Measurements from ENCODE around the gene TMEM63C. TPM values are rescaled to one million over a fixed set of nuclear protein-coding genes. Genes with fewer than 3 reads are reported as not detected.
A peak's percentile ranks its signal among the peaks of the same experiment; 100 is the strongest.

Gene TMEM63C
- polyA plus RNA-seq, 6 donors from 2014 or later, result 0.44 TPM; not detected in 5

- no peak overlapping the region for H3K4me3 Mint-ChIP-seq
- peaks cover 20 to 31% of the 10 kb centered on the region in 2 donors for H3K36me3 Mint-ChIP-seq
- H3K27ac Mint-ChIP-seq, result no peak overlapping the region
- no peaks in the 10 kb centered on the region for H3K9me3 Mint-ChIP-seq
- no peak for ATAC-seq (ENCODE audit: low read depth in 2 of 2)
- H3K4me1 Mint-ChIP-seq, result peaks cover 0 to under 1% (median 0%) of the 10 kb centered on the region in 3 donors
- DNase-seq, result no peak
- no peaks in the 10 kb centered on the region for H3K27me3 Mint-ChIP-seq
Measured at GRCh38 chr14:77296155-77296554, 114.6 kb downstream of the TMEM63C start.

GRCh38 chr14:77296906-77297305 lies 115.3 kb downstream of the TMEM63C start:
- Mint-ChIP-seq H3K27ac (peak overlapping the region in 1 of 6 donors; percentile 20), H3K4me3 (no peak overlapping the region), H3K36me3 (peaks cover 20 to 31% of the 10 kb centered on the region in 2 donors), H3K27me3 (no peaks in the 10 kb centered on the region), H3K9me3 (no peaks in the 10 kb centered on the region), H3K4me1 (peaks cover 0 to 5% (median 0%) of the 10 kb centered on the region in 3 donors)
- DNase-seq, result no peak
- no peak for ATAC-seq (ENCODE audit: low read depth in 2 of 2)

GRCh38 chr14:77299771-77300170 lies 118.2 kb downstream of the TMEM63C start:
- Mint-ChIP-seq H3K9me3 (no peaks in the 10 kb centered on the region), H3K4me3 (no peak overlapping the region), H3K27ac (peak overlapping the region in 2 of 6 donors; percentile 6 to 24), H3K4me1 (peaks cover 0 to 5% (median 0%) of the 10 kb centered on the region in 3 donors), H3K27me3 (no peaks in the 10 kb centered on the region), H3K36me3 (peaks cover 26 to 38% of the 10 kb centered on the region in 2 donors)
- DNase-seq (no peak), ATAC-seq (ENCODE audit: low read depth in 2 of 2) (no peak)

GRCh38 chr14:77301103-77301502 lies 119.5 kb downstream of the TMEM63C start:
- H3K27ac Mint-ChIP-seq, result no peak overlapping the region
- no peaks in the 10 kb centered on the region for H3K9me3 Mint-ChIP-seq
- peaks cover 22 to 32% of the 10 kb centered on the region in 2 donors for H3K36me3 Mint-ChIP-seq
- DNase-seq (peak; percentile 55), ATAC-seq (ENCODE audit: low read depth in 2 of 2) (peak; percentile 64 to 73)
- H3K4me1 Mint-ChIP-seq, result peaks cover 0 to 5% (median 0%) of the 10 kb centered on the region in 3 donors
- no peak overlapping the region for H3K4me3 Mint-ChIP-seq
- no peaks in the 10 kb centered on the region for H3K27me3 Mint-ChIP-seq

GRCh38 chr14:77302926-77303325 lies 121.3 kb downstream of the TMEM63C start:
- no peak for ATAC-seq (ENCODE audit: low read depth in 2 of 2)
- Mint-ChIP-seq H3K4me3 (no peak overlapping the region), H3K4me1 (peaks cover 0 to 11% (median 0%) of the 10 kb centered on the region in 3 donors), H3K27me3 (no peaks in the 10 kb centered on the region), H3K9me3 (no peaks in the 10 kb centered on the region), H3K36me3 (peaks cover 8 to 16% of the 10 kb centered on the region in 2 donors), H3K27ac (no peak overlapping the region)
- DNase-seq, result no peak

- Mint-ChIP-seq H3K4me1 (peaks cover 2 to 15% (median 3%) of the 10 kb centered on the region in 3 donors), H3K36me3 (peaks cover 6 to 10% of the 10 kb centered on the region in 2 donors)
Measured at GRCh38 chr14:77303417-77304156, 122.0 kb downstream of the TMEM63C start.

GRCh38 chr14:77305696-77306095 lies 124.1 kb downstream of the TMEM63C start:
- DNase-seq (no peak), ATAC-seq (ENCODE audit: low read depth in 2 of 2) (no peak)
- Mint-ChIP-seq H3K9me3 (no peaks in the 10 kb centered on the region), H3K27ac (no peak overlapping the region), H3K4me1 (peaks cover 9 to 23% (median 12%) of the 10 kb centered on the region in 3 donors), H3K36me3 (peaks cover 6 to 7% of the 10 kb centered on the region in 2 donors), H3K4me3 (no peak overlapping the region), H3K27me3 (no peaks in the 10 kb centered on the region)

More at GRCh38 chr14:77303417-77304156, 122.0 kb downstream of the TMEM63C start:
- H3K4me3 Mint-ChIP-seq, result no peak overlapping the region
- DNase-seq (no peak), ATAC-seq (ENCODE audit: low read depth in 2 of 2) (no peak)
- H3K9me3 Mint-ChIP-seq, result no peaks in the 10 kb centered on the region
- no peaks in the 10 kb centered on the region for H3K27me3 Mint-ChIP-seq
- H3K27ac Mint-ChIP-seq, result peak overlapping the region in 2 of 6 donors; percentile 6 to 67

GRCh38 chr14:77306416-77306815 lies 124.8 kb downstream of the TMEM63C start:
- Mint-ChIP-seq H3K4me1 (peaks cover 9 to 20% (median 12%) of the 10 kb centered on the region in 3 donors), H3K27me3 (no peaks in the 10 kb centered on the region), H3K36me3 (peaks cover 6 to 7% of the 10 kb centered on the region in 2 donors), H3K27ac (no peak overlapping the region), H3K4me3 (no peak overlapping the region), H3K9me3 (no peaks in the 10 kb centered on the region)
- no peak for DNase-seq
- ATAC-seq (ENCODE audit: low read depth in 2 of 2), result no peak

- Mint-ChIP-seq H3K4me1 (peaks cover 9 to 18% (median 12%) of the 10 kb centered on the region in 3 donors), H3K27me3 (no peaks in the 10 kb centered on the region), H3K36me3 (peaks cover 6 to 7% of the 10 kb centered on the region in 2 donors), H3K9me3 (no peaks in the 10 kb centered on the region), H3K27ac (peak overlapping the region in 1 of 6 donors; percentile 67), H3K4me3 (no peak overlapping the region)
- no peak for DNase-seq
- no peak for ATAC-seq (ENCODE audit: low read depth in 2 of 2)
Measured at GRCh38 chr14:77306851-77307496, 125.4 kb downstream of the TMEM63C start.

Other genes with a start within 250 kb of the TMEM63C start
- 1 to 10 TPM; 1.7 to 4.6 (median 3.2) TPM for gene IRF2BPL, start 153.1 kb upstream of the TMEM63C start, polyA plus RNA-seq (ENCODE audit: low read depth in 6 of 6)
- gene CIPC, start 83.5 kb upstream of the TMEM63C start, polyA plus RNA-seq (ENCODE audit: low read depth in 6 of 6), result 10 to 100 TPM in 4 of 6 donors, 1 to 10 TPM in 2; 7.8 to 16.3 (median 12.7) TPM
- gene ZDHHC22, start 40.0 kb upstream of the TMEM63C start, polyA plus RNA-seq (ENCODE audit: low read depth in 6 of 6), result not detected
- gene NGB, start 89.4 kb downstream of the TMEM63C start, polyA plus RNA-seq (ENCODE audit: low read depth in 6 of 6), result not detected
- gene POMT2, start 139.1 kb downstream of the TMEM63C start, polyA plus RNA-seq (ENCODE audit: low read depth in 6 of 6), result 1 to 10 TPM in 5 of 6 donors, under 1 TPM in 1; 0.94 to 4.1 (median 3.0) TPM
- gene GSTZ1, start 139.2 kb downstream of the TMEM63C start, polyA plus RNA-seq (ENCODE audit: low read depth in 6 of 6), result 10 to 100 TPM; 11.4 to 30.9 (median 17.9) TPM
- gene TMED8, start 195.3 kb downstream of the TMEM63C start, polyA plus RNA-seq (ENCODE audit: low read depth in 6 of 6), result 10 to 100 TPM in 5 of 6 donors, 1 to 10 TPM in 1; 2.3 to 25.0 (median 21.6) TPM
- gene SAMD15, start 195.6 kb downstream of the TMEM63C start, polyA plus RNA-seq (ENCODE audit: low read depth in 6 of 6), result under 1 TPM in 2 of 6 donors, not detected in 4; 0.12 to 0.22 TPM
- under 1 TPM in 1 of 6 donors, not detected in 5; 0.23 TPM for gene NOXRED1, start 241.7 kb downstream of the TMEM63C start, polyA plus RNA-seq (ENCODE audit: low read depth in 6 of 6)

All from naive B cell (primary cell).